ENCODE measurements around the gene DFFB. TPM values are rescaled to one million over a fixed set of nuclear protein-coding genes. Genes with fewer than 3 reads are reported as not detected.
A peak's percentile ranks its signal among the peaks of the same experiment; 100 is the strongest.

DFFB gene
- polyA plus RNA-seq, 3 donors, result 5.9 to 14.7 (median 6.6) TPM

DNA sequence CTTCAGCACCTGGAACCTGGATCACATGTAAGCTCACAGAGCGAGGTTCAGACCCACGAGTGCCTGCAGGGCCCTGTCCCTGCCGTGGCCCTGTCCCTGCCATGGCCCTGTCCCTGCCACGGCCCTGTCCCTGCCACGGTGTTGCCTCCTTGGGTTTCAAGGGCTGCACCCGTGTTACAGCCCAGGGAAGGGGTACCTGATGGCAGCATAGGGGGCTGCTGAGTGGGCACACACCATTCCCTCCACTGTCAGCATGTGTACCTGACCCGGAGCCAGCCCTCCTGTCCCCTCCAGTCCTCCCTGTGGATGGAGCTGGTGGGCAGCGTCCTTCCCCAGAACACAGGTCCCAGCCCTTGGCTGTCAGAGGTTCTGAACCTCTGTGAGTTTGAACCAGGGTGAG, 15.3 kb downstream of the DFFB start:
- no peak for DNase-seq
- H2AFZ ChIP-seq (ENCODE audit: insufficient read depth, low read depth, low read length, poor library complexity, severe bottlenecking), result no peak overlapping the region
- Mint-ChIP-seq H3K4me1 (no peaks in the 10 kb centered on the region), H3K27ac (peak overlapping the region in 1 of 7 donors; percentile 54), H3K27me3 (ENCODE audit: low read depth in 3 of 3) (peaks cover 0 to 3% (median 0%) of the 10 kb centered on the region in 3 donors), H3K9me3 (peaks cover 0 to 11% (median 1%) of the 10 kb centered on the region in 7 donors), H3K4me3 (no peak overlapping the region), H3K36me3 (peaks cover 62 to 86% of the 10 kb centered on the region in 2 donors)
- 93% methylated on average over 7 of the region's 8 CpGs for WGBS (ENCODE audit: insufficient coverage)
- no peak overlapping the region for H3K27ac ChIP-seq (ENCODE audit: low read depth in 1 of 2, low read length in 2 of 2)
- H3K79me2 ChIP-seq (ENCODE audit: insufficient read depth, low read length), result no peaks in the 10 kb centered on the region
- peaks cover 41 to 89% of the 10 kb centered on the region in 2 donors for H3K36me3 ChIP-seq (replicated peaks in 1 of 2; ENCODE audit: control insufficient read depth in 1 of 2, insufficient read depth in 2 of 2, low read length in 2 of 2)
- H4K20me1 ChIP-seq (ENCODE audit: insufficient read depth, low read length), result no peaks in the 10 kb centered on the region
- H3K9ac ChIP-seq (ENCODE audit: insufficient read depth, low read length, poor library complexity, severe bottlenecking), result no peak overlapping the region
- H3K4me1 ChIP-seq (ENCODE audit: control insufficient read depth in 1 of 2, insufficient read depth in 2 of 2, low read length in 2 of 2), result no peaks in the 10 kb centered on the region
- intact Hi-C loops (cut with micrococcal nuclease), result no loop called here
- no peak overlapping the region for H3K4me2 ChIP-seq (replicated peaks; ENCODE audit: extremely low read depth, low read length, poor library complexity, severe bottlenecking)
- no peaks in the 10 kb centered on the region for H3K27me3 ChIP-seq (ENCODE audit: control insufficient read depth in 2 of 2, insufficient read depth in 2 of 2, low read length in 2 of 2)
- TF ChIP-seq, protein P1, sequence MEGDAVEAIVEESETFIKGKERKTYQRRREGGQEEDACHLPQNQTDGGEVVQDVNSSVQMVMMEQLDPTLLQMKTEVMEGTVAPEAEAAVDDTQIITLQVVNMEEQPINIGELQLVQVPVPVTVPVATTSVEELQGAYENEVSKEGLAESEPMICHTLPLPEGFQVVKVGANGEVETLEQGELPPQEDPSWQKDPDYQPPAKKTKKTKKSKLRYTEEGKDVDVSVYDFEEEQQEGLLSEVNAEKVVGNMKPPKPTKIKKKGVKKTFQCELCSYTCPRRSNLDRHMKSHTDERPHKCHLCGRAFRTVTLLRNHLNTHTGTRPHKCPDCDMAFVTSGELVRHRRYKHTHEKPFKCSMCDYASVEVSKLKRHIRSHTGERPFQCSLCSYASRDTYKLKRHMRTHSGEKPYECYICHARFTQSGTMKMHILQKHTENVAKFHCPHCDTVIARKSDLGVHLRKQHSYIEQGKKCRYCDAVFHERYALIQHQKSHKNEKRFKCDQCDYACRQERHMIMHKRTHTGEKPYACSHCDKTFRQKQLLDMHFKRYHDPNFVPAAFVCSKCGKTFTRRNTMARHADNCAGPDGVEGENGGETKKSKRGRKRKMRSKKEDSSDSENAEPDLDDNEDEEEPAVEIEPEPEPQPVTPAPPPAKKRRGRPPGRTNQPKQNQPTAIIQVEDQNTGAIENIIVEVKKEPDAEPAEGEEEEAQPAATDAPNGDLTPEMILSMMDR (IDR thresholded peaks at IDR 0.05), result no peak
- no peaks in the 10 kb centered on the region for H3K9me3 ChIP-seq (replicated peaks in 1 of 2; ENCODE audit: control insufficient read depth in 1 of 2, insufficient read depth in 1 of 2, low read length in 2 of 2)
- no peak overlapping the region for H3K4me3 ChIP-seq (replicated peaks in 1 of 3; ENCODE audit: low read depth in 2 of 3, low read length in 3 of 3)

DNA sequence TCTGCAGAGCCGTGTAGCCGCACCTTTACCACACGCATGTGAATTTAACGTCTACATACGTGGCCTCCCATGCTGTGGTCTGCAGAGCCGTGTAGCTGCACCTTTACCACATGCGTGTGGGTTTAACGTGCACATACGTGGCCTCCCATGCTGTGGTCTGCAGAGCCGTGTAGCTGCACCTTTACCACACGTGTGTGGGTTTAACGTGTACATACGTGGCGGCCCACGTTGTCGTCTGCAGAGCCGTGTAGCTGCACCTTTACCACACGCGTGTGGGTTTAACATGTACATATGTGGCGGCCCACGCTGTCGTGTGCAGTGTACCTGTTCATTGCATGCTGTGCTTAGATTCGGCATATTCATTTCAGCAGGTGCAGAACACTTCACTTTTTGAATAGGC, 17.5 kb downstream of the DFFB start:
- Histone ChIP-seq H3K9me3 (replicated peaks in 1 of 2; ENCODE audit: control insufficient read depth in 1 of 2, insufficient read depth in 1 of 2, low read length in 2 of 2) (peaks cover 7 to 12% of the 10 kb centered on the region in 2 donors), H3K27ac (ENCODE audit: low read depth in 1 of 2, low read length in 2 of 2) (no peak overlapping the region), H3K9ac (ENCODE audit: insufficient read depth, low read length, poor library complexity, severe bottlenecking) (no peak overlapping the region), H3K4me1 (ENCODE audit: control insufficient read depth in 1 of 2, insufficient read depth in 2 of 2, low read length in 2 of 2) (no peaks in the 10 kb centered on the region), H2AFZ (ENCODE audit: insufficient read depth, low read depth, low read length, poor library complexity, severe bottlenecking) (no peak overlapping the region), H3K36me3 (replicated peaks in 1 of 2; ENCODE audit: control insufficient read depth in 1 of 2, insufficient read depth in 2 of 2, low read length in 2 of 2) (peaks cover 37 to 91% of the 10 kb centered on the region in 2 donors), H3K27me3 (ENCODE audit: control insufficient read depth in 2 of 2, insufficient read depth in 2 of 2, low read length in 2 of 2) (no peaks in the 10 kb centered on the region), H3K79me2 (ENCODE audit: insufficient read depth, low read length) (no peaks in the 10 kb centered on the region), H3K4me2 (replicated peaks; ENCODE audit: extremely low read depth, low read length, poor library complexity, severe bottlenecking) (no peak overlapping the region), H3K4me3 (replicated peaks in 1 of 3; ENCODE audit: low read depth in 2 of 3, low read length in 3 of 3) (no peak overlapping the region), H4K20me1 (ENCODE audit: insufficient read depth, low read length) (no peaks in the 10 kb centered on the region)
- no peak overlapping the region for H3K4me3 Mint-ChIP-seq
- no peak for DNase-seq
- peaks cover 0 to 4% (median 0%) of the 10 kb centered on the region in 3 donors for H3K27me3 Mint-ChIP-seq (ENCODE audit: low read depth in 3 of 3)
- intact Hi-C loops (cut with micrococcal nuclease), result no loop called here
- H3K9me3 Mint-ChIP-seq, result peaks cover 10 to 19% (median 14%) of the 10 kb centered on the region in 7 donors
- WGBS (ENCODE audit: insufficient coverage), result 98% methylated on average over 22 of the region's 23 CpGs
- H3K27ac Mint-ChIP-seq, result no peak overlapping the region
- peaks cover 72 to 89% of the 10 kb centered on the region in 2 donors for H3K36me3 Mint-ChIP-seq
- no peaks in the 10 kb centered on the region for H3K4me1 Mint-ChIP-seq
- TF ChIP-seq, protein P1 (IDR thresholded peaks at IDR 0.05), result no peak

All from CD14-positive monocyte (primary cell).